IMR-90 (cell line): Measurements from ENCODE around the gene LYRM4. TPM values are rescaled to one million over a fixed set of nuclear protein-coding genes. Genes with fewer than 3 reads are reported as not detected.

ENCODE experiments used
- ATAC-seq: fragments of 200-7000 bp; cut with Tn5 transposase; 2 replicates; pipeline ENCODE4 v1.9.1; 2020; ENCODE audit warnings: low read depth, mild to moderate bottlenecking, moderate library complexity
- BruUV-seq: library from RNA; stranded (reverse); fragments of 400-500 nt; replicated peaks from 2 replicates; lab custom pipeline; 2021; lab: Mats Ljungman, UMichigan
- CTCF ChIA-PET: fragments of 300-600 bp; formaldehyde crosslinking; extraction: SDS; loops from one replicate; lab custom pipeline; 2021; ENCODE audit warnings: antibody characterized with exemption; lab: Yijun Ruan, JAX
- POLR2A ChIA-PET: fragments of 300-600 bp; sonication (Branson Sonifier 250); formaldehyde crosslinking; loops from one replicate; lab custom pipeline; 2022; ENCODE audit warnings: antibody characterized with exemption; ENCODE audit not compliant: unreplicated experiment; lab: Charles Lee
- DNase-seq: peaks from one replicate; pipeline ENCODE4 v3.0.0; 2013
- H2AFZ ChIP-seq: replicated peaks from 2 replicates; pipeline ENCODE3; 2013; ENCODE audit warnings: low read length, mild to moderate bottlenecking; ENCODE audit not compliant: poor library complexity
- H2AK5ac ChIP-seq: 2 replicates; pipeline ENCODE4 v1.6.1; 2013; ENCODE audit warnings: low read depth, low read length, inconsistent platforms
- H2AK9ac ChIP-seq: replicated peaks from 2 replicates; pipeline ENCODE3; 2013; ENCODE audit warnings: mild to moderate bottlenecking, low read depth, low read length, moderate library complexity; ENCODE audit not compliant: poor library complexity
- H2BK120ac ChIP-seq: 2 replicates; pipeline ENCODE4 v1.6.1; 2013; ENCODE audit warnings: low read depth, low read length, inconsistent platforms
- H2BK15ac ChIP-seq: 3 replicates; pipeline ENCODE4 v1.6.1; 2013; ENCODE audit warnings: low read depth, low read length, inconsistent platforms
- H2BK20ac ChIP-seq: 2 replicates; pipeline ENCODE4 v1.6.1; 2013; ENCODE audit warnings: low read depth, mild to moderate bottlenecking, inconsistent platforms, low read length, moderate library complexity
- H2BK5ac ChIP-seq: 2 replicates; pipeline ENCODE4 v1.6.1; 2013; ENCODE audit warnings: mild to moderate bottlenecking, low read depth, low read length, inconsistent platforms; ENCODE audit not compliant: poor library complexity, severe bottlenecking
- H3K14ac ChIP-seq: replicated peaks from 2 replicates; pipeline ENCODE4 v1.6.1; 2013; ENCODE audit warnings: low read depth, low read length, inconsistent platforms
- H3K18ac ChIP-seq: 2 replicates; pipeline ENCODE4 v1.6.1; 2013; ENCODE audit warnings: low read depth, low read length, control low read depth
- H3K23ac ChIP-seq: 2 replicates; pipeline ENCODE4 v1.6.1; 2013; ENCODE audit warnings: low read depth, low read length, inconsistent platforms
- H3K27ac ChIP-seq: 2 replicates; pipeline ENCODE4 v1.5.1; 2013; ENCODE audit warnings: mild to moderate bottlenecking, control low read depth, low read length; ENCODE audit not compliant: insufficient read depth
- H3K27me3 ChIP-seq: 2 replicates; pipeline ENCODE4 v1.6.1; 2013; ENCODE audit warnings: low read length; ENCODE audit not compliant: control insufficient read depth, insufficient read depth
- H3K36me3 ChIP-seq: 2 replicates; pipeline ENCODE4 v1.6.1; 2013; ENCODE audit warnings: low read length, mixed read lengths; ENCODE audit not compliant: control insufficient read depth, insufficient read depth
- H3K4ac ChIP-seq: 2 replicates; pipeline ENCODE4 v1.6.1; 2013; ENCODE audit warnings: low read depth, low read length, inconsistent platforms
- H3K4me1 ChIP-seq: 2 replicates; pipeline ENCODE4 v1.6.1; 2013; ENCODE audit warnings: low read length, mixed read lengths; ENCODE audit not compliant: control insufficient read depth, insufficient read depth
- H3K4me2 ChIP-seq: 2 replicates; pipeline ENCODE4 v1.6.1; 2013; ENCODE audit warnings: low read depth, mild to moderate bottlenecking, control low read depth, low read length, moderate library complexity
- H3K4me3 ChIP-seq: 2 replicates; pipeline ENCODE4 v1.5.1; 2013; ENCODE audit warnings: low read depth, mild to moderate bottlenecking, control low read depth, low read length, moderate library complexity; ENCODE audit not compliant: insufficient read depth
- H3K56ac ChIP-seq: 2 replicates; pipeline ENCODE4 v1.6.1; 2013; ENCODE audit warnings: low read length, inconsistent platforms; ENCODE audit not compliant: insufficient read depth; ENCODE audit errors: extremely low read depth
- H3K79me1 ChIP-seq, 2 experiments: 2 replicates each; pipeline ENCODE4 v1.6.1; 2013; ENCODE audit warnings: low read length in 2 of 2, inconsistent platforms in 1 of 2, low read depth in 1 of 2
- H3K9ac ChIP-seq: 2 replicates; pipeline ENCODE4 v1.6.1; 2013; ENCODE audit warnings: low read depth, low read length, control low read depth
- H3K9me1 ChIP-seq: 2 replicates; pipeline ENCODE4 v1.6.1; 2013; ENCODE audit warnings: low read length, inconsistent platforms; ENCODE audit not compliant: insufficient read depth
- H3K9me3 ChIP-seq: 2 replicates; pipeline ENCODE4 v1.6.1; 2013; ENCODE audit warnings: low read length; ENCODE audit not compliant: control insufficient read depth, insufficient read depth
- H4K20me1 ChIP-seq: 2 replicates; pipeline ENCODE4 v1.6.1; 2013; ENCODE audit warnings: low read length, inconsistent platforms; ENCODE audit not compliant: insufficient read depth
- H4K5ac ChIP-seq: 2 replicates; pipeline ENCODE4 v1.6.1; 2013; ENCODE audit warnings: mild to moderate bottlenecking, low read depth, low read length, control low read depth
- H4K8ac ChIP-seq, 2 experiments: 2 replicates each; pipeline ENCODE4 v1.6.1; 2013; ENCODE audit warnings: low read depth in 2 of 2, low read length in 2 of 2, control low read depth in 1 of 2, inconsistent platforms in 1 of 2
- H4K91ac ChIP-seq: 2 replicates; pipeline ENCODE4 v1.6.1; 2013; ENCODE audit warnings: low read depth, low read length, inconsistent platforms; ENCODE audit not compliant: insufficient read depth
- CEBPB ChIP-seq: IDR thresholded peaks from 2 replicates; pipeline ENCODE4 v1.6.1; 2012; ENCODE audit warnings: low read depth, low read length, improper control_type of control experiment
- CHD1 ChIP-seq: IDR thresholded peaks from 2 replicates; pipeline ENCODE4 v1.6.1; 2012; ENCODE audit warnings: low read depth, low read length, improper control_type of control experiment
- CTCF ChIP-seq: conservative IDR thresholded peaks from 2 replicates; pipeline ENCODE4 v1.5.1; 2012; ENCODE audit warnings: mild to moderate bottlenecking, low read depth, low read length, improper control_type of control experiment
- MXI1 ChIP-seq: IDR thresholded peaks from 2 replicates; pipeline ENCODE4 v1.6.1; 2012; ENCODE audit warnings: low read depth, mild to moderate bottlenecking, low read length, moderate library complexity, borderline replicate concordance
- NFE2L2 ChIP-seq: fragments of 150-350 bp; IDR thresholded peaks from 2 replicates; pipeline ENCODE4 v1.6.1; 2016; ENCODE audit warnings: low read depth, mild to moderate bottlenecking, low read length
- RAD21 ChIP-seq: IDR thresholded peaks from 2 replicates; pipeline ENCODE4 v1.6.1; 2012; ENCODE audit warnings: low read length, improper control_type of control experiment
- WGBS, 2 experiments: methylation state at CpG; one replicate each; pipeline versions ENCODE4 v1.1.5 to v1.1.7; 2013; ENCODE audit warnings: missing lambda C conversion rate in 2 of 2; ENCODE audit not compliant: insufficient read length in 1 of 2; ENCODE audit errors: extremely low coverage in 2 of 2; 5-methylcytosine and 5-hydroxymethylcytosine counted together
- dilution Hi-C: fragments of 300-500 bp; cut with HindIII; formaldehyde crosslinking; loops from one replicate; pipeline ENCODE4 v1.14.3; 2018; ENCODE audit warnings: low sequenced_read_pairs; ENCODE audit not compliant: unreplicated experiment
- in situ Hi-C: fragments of 300-500 bp; cut with MboI; formaldehyde crosslinking; loops from 3 replicates; pipeline ENCODE4 v1.14.3; 2019; ENCODE audit warnings: low sequenced_read_pairs, inconsistent platforms, mixed read lengths
- intact Hi-C: fragments of 100-400 bp; cut with micrococcal nuclease; formaldehyde crosslinking; loops from 2 replicates; pipeline ENCODE4 v1.10.0; 2022
- polyA plus RNA-seq, 3 experiments: library from polyadenylated mRNA; depleted of rRNA; stranded (reverse); fragments of >200 nt; gene quantifications; 2 replicates each; pipeline ENCODE4 v1.2.3, GENCODE V29; 2012; ENCODE audit warnings: low replicate concordance in 1 of 3
- total RNA-seq: library from RNA; depleted of rRNA; stranded (reverse); fragments of >200 nt; gene quantifications from 2 replicates; pipeline ENCODE4 v1.2.3, GENCODE V29; 2012

The LYRM4 gene
- total and polyA plus RNA-seq, 2 of the 4 experiments (the other 2 are of a cell fraction) = 11.5 to 26.6 TPM

GRCh38 chr6:5276581-5276980 is 15.8 kb upstream of the LYRM4 start:
- POLR2A ChIA-PET = no interaction called here
- CTCF ChIA-PET = interaction anchor here (0.9 kb wide), 1 partner anchor 133 kb away, joined by 3 read pairs; no protein-coding TSS in a partner anchor
- Histone ChIP-seq H3K56ac (no peak overlapping the region), H3K23ac (no peak overlapping the region), H3K4me3 (no peak overlapping the region), H3K14ac (no peak overlapping the region), H2BK5ac (no peak overlapping the region), H4K91ac (no peak overlapping the region), H4K20me1 (no peaks in the 10 kb centered on the region), H2BK15ac (no peak overlapping the region), H3K27ac (no peak overlapping the region), H2BK120ac (no peak overlapping the region), H3K36me3 (no peaks in the 10 kb centered on the region), H3K4me1 (peaks cover 4% of the 10 kb centered on the region), H2BK20ac (no peak overlapping the region), H2AK5ac (no peak overlapping the region), H3K9me3 (no peaks in the 10 kb centered on the region), H3K9me1 (no peaks in the 10 kb centered on the region; the same call in 1 of the 2 replicates), H4K5ac (no peak overlapping the region), H3K9ac (no peak overlapping the region), H2AK9ac (no peak overlapping the region), H3K4ac (no peak overlapping the region), H2AFZ (no peak overlapping the region), H4K8ac (no peak overlapping the region), H3K79me1 (peaks cover 22 to 28% of the 10 kb centered on the region in 2 experiments), H3K27me3 (no peaks in the 10 kb centered on the region), H3K18ac (no peak overlapping the region), H3K4me2 (no peak overlapping the region)
- DNase-seq = no peak
- dilution Hi-C loops = no loop called here
- ATAC-seq = no peak
- no CpG with 5 or more reads among the region's 2 CpGs for WGBS, 2 experiments
- no TSS peak for BruUV-seq
- in situ Hi-C loops = no loop called here
- TF ChIP-seq NFE2L2 (no peak), CTCF (no peak), RAD21 (no peak), CEBPB (no peak), CHD1 (no peak), MXI1 (no peak)
- intact Hi-C loops = loop anchor here (5.0 kb wide), 1 partner anchor 134 kb away; no protein-coding TSS in a partner anchor
